HG03432 (cell line): Measurements from ENCODE around the gene PCDH18.

Source experiments
- ATAC-seq: cut with Tn5 transposase; IDR thresholded peaks from one replicate; pipeline ENCODE4 v1.9.1; 2021; ENCODE audit warnings: mild to moderate bottlenecking, moderate library complexity; ENCODE audit not compliant: unreplicated experiment

Gene PCDH18

GRCh38 chr4:137471461-137471860, 60.8 kb downstream of the PCDH18 start:
- ATAC-seq = no peak

GRCh38 chr4:137470806-137471205, 61.5 kb downstream of the PCDH18 start:
- no peak for ATAC-seq
